ENCODE data around the gene KRTAP1-4.

GRCh38 chr17:41064301-41064700 lies 34.3 kb upstream of the KRTAP1-4 start:
- TF ChIP-seq, protein P1, sequence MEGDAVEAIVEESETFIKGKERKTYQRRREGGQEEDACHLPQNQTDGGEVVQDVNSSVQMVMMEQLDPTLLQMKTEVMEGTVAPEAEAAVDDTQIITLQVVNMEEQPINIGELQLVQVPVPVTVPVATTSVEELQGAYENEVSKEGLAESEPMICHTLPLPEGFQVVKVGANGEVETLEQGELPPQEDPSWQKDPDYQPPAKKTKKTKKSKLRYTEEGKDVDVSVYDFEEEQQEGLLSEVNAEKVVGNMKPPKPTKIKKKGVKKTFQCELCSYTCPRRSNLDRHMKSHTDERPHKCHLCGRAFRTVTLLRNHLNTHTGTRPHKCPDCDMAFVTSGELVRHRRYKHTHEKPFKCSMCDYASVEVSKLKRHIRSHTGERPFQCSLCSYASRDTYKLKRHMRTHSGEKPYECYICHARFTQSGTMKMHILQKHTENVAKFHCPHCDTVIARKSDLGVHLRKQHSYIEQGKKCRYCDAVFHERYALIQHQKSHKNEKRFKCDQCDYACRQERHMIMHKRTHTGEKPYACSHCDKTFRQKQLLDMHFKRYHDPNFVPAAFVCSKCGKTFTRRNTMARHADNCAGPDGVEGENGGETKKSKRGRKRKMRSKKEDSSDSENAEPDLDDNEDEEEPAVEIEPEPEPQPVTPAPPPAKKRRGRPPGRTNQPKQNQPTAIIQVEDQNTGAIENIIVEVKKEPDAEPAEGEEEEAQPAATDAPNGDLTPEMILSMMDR (IDR thresholded peaks at IDR 0.05; ENCODE audit: low read depth, low read length, poor library complexity, severe bottlenecking), result no peak
- no peak for TF ChIP-seq EZH2phosphoT487 (IDR thresholded peaks at IDR 0.05; ENCODE audit: borderline replicate concordance, low read length)
